Dermis microvascular lymphatic vessel endothelial cell (primary cell): ENCODE measurements around the gene BORCS6. TPM values are rescaled to one million over a fixed set of nuclear protein-coding genes. Genes with fewer than 3 reads are reported as not detected.

ENCODE experiments used
- DNase-seq, 2 donors: peaks; one replicate each; pipeline versions ENCODE4 v3.0.0 to v3.0.0-alpha.2; 2010; ENCODE audit warnings: low read depth in 2 of 2
- total RNA-seq: library from RNA; depleted of rRNA; stranded (reverse); fragments of >200 nt; gene quantifications from 2 replicates; pipeline ENCODE4 v1.2.1, GENCODE V29; 2014

The BORCS6 gene
- total RNA-seq, 1 donor from 2014 or later, result 7.8 TPM

- DNase-seq, result no peak
These were observed 22.6 kb upstream of the BORCS6 start for GRCh38 chr17:8212312-8213180.

- DNase-seq, result no peak
These were observed 20.9 kb upstream of the BORCS6 start for GRCh38 chr17:8210761-8211458.

- DNase-seq, result peak; percentile 95 to 97
These were observed 20.2 kb upstream of the BORCS6 start, which contains the start of gene AURKB for GRCh38 chr17:8209907-8210760. AURKB (minus strand) TSS chr17:8210575; CDS start chr17:8210224, 351 bp downstream.

DNA sequence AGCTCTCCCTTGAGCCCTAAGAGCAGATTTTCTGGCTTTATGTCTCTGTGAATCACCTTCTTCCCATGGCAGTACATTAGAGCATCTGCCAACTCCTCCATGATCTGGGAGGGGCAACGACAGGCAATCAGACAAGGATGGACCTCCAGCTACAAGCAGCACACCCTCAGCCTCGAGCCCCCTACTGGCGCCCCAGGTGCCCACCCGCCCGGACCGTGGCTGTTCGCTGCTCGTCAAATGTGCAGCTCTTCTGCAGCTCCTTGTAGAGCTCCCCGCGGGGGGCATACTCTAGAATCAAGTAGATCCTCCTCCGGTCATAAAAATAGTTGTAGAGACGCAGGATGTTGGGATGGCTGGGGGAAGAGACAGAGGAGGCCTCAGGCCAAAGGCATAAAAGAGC lies 16.6 kb upstream of the BORCS6 start:
- no peak for DNase-seq

DNA sequence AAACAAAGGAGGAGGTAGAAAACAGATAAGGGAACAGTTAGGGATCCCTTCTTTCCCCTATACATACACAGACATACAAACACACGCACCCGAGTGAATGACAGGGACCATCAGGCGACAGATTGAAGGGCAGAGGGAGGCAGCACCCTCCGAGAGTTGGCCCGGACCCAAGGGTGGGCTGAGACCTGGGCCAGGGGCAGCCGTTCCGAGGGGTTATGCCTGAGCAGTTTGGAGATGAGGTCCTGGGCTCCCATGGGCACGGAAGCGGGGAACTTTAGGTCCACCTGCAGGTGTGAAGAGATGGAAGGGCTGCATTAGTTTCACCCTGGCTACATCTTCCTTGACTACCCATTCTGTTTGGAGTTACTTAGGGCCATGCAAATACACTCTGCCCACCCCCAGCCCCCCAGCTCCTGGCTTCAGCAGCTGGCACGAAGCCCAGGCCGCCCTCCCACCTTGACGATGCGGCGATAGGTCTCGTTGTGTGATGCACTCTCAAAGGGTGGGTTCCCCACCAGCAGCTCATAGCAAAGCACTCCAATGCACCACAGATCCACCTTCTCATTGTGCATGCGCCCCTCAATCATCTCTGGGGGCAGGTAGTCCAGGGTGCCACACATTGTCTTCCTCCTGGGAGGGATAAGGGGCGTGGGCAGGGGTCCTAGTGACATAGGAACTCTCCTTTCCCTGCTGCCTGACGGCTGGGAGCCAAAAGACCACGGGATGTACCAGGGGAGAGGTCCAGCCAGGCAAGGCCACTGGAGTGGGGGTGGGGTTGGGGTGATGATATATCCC lies 15.0 kb upstream of the BORCS6 start:
- no peak for DNase-seq

- peak; percentile 89 to 96 for DNase-seq
These were observed 2.3 kb upstream of the BORCS6 start for GRCh38 chr17:8192070-8192815.

DNA sequence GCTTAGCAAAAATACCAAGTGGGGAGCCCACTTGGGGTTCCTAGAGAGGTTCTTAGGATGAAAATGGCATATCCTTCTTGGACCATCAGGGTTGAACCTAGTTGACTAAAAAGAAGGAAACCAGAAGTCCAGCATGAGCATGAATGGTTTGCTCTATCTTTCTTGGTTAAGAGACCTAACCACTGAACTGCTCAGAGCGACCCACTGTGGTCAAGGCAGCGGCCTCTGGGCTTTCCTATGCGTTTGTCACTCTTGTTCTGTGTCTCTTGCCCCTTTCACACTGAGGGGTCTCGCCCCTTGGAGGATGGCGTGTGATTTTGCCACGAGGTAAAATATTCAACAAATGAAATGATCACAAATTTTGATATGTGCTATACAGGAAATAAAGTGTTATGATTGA lies 526 bp upstream of the BORCS6 start:
- DNase-seq, result no peak

GRCh38 chr17:8189041-8189710 lies 804 bp downstream of the BORCS6 start:
- peak in 1 of 2 donors; percentile 31 for DNase-seq

- DNase-seq, result no peak
These were observed 1.6 kb downstream of the BORCS6 start for GRCh38 chr17:8188263-8188839.

DNA sequence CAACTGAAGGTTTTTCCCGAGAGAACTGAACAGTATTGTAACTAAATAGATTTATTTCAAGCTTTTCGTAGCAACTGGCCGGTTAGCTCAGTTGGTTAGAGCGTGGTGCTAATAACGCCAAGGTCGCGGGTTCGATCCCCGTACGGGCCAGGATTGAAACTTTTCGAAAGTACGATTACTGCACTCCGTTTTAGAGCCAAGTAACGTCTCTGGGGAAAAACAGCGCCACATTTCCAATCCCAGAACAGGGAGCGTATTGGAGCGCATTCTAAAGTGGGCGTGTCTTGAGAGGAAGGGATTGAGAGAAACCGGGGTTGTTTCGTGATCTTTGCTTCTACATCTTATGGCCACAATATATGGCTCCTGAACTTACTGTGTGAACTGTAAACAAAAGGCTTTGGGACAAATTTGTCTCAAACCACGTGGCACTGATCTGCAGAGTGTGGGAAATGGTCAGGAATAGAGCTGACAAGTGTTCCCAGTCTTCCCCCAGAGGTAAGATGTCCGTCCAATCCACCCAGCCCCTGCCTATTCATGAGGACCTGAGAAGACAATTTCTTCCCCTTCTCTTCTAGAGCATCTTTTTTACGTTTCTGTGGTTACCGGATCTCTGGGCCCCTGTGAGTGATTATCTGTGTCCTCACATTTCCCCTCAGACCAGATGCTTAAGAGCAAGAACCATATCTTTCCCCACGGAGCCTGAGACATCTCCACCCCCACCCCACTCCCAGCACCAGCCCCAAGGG lies 2.3 kb downstream of the BORCS6 start:
- DNase-seq, result peak; percentile 96 to 98

DNA sequence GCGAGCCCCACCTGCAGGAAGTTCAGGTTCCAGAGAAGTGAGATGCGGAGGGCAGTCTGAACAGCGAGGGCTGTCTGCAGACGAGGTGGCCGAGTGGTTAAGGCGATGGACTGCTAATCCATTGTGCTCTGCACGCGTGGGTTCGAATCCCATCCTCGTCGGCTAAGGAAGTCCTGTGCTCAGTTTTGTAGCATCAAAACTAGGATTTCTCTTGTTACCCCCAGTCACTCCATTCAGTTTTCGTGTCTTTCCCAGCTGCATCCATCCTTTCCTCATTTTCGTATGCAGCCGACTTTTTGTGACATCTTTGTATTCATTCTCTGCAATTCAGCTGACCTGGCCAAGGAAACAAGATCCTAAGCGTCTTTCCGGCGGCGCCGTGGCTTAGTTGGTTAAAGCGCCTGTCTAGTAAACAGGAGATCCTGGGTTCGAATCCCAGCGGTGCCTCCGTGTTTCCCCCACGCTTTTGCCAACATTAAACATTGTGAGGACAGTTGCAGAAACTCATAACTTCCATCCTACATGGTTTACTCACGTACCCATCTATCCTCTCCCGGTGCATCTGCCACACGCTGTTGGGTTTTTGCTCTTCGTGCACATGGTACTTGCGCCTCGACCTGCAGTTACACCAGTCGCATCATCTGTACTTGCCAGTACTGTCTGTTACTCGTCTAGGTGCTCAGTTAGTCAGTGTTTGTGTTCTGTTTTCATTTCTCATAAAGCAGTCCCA lies 3.0 kb downstream of the BORCS6 start:
- DNase-seq, result peak; percentile 86 to 94

DNA sequence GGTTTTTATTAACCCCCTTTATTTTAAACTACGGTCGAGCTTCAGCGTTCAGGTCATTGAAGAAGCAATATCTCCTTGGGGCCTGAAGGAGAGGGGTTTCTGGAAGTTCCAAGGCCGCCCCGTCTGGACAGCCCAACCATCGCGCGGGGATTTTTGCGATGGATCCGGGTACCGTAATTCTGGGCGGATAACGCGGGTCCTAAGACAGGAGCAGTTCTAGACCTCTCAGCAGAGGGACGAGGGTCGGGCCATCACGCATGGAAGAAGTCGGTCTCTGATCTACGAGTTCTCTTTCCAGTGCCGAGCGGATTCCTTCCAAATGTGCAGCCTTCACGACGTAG lies 3.6 kb downstream of the BORCS6 start:
- DNase-seq, result no peak

- DNase-seq, result peak; percentile 54 to 73
These were observed 4.2 kb downstream of the BORCS6 start for GRCh38 chr17:8185582-8186445.

- DNase-seq, result no peak
These were observed 12.8 kb downstream of the BORCS6 start for GRCh38 chr17:8176998-8177731.

DNA sequence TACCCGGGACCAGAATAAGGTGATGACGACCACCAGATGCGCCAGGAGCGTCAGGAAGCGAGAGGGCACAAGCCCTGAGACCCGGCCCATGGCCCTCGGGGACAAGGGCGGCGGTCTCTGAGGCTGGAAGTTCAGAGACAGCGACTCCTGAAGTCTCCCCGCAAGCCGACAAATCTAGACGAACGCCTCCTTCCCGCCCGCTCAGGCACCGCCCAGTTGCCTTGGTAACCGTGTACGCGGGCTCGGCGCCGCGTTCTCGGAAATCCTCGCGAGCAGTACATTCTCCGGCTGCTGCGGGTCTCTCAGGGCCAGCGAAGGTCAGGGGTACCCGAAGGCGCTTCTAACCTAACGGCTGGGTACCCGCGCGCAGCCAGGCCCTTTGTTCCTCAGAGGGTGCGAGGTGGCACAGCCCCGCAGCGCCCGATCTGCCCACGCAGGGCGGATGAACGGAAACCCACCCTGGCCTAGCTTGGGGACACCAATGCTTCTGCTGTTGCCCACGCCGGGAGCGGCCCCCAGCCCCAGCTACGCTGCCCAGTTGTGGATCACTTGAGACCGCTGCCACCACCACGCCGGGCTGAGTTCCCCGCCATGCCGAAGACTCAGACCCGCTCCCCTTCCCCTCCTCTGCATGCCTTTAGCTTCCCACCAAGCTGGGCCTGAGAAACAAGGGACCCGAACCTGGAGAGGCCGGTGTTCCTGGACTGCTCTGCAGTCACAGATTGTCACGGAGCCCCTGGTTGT lies 13.6 kb downstream of the BORCS6 start, which contains the start of gene TMEM107:
Gene TMEM107, minus strand, starts transcription at position 184 of the 744 bp plus-strand sequence. Its CDS starts 94 bp downstream, at position 90.
- peak in 1 of 2 donors; percentile 76 for DNase-seq
